ENCODE measurements around the gene GABBR2.
A peak's percentile ranks its signal among the peaks of the same experiment; 100 is the strongest.

Gene GABBR2

DNA sequence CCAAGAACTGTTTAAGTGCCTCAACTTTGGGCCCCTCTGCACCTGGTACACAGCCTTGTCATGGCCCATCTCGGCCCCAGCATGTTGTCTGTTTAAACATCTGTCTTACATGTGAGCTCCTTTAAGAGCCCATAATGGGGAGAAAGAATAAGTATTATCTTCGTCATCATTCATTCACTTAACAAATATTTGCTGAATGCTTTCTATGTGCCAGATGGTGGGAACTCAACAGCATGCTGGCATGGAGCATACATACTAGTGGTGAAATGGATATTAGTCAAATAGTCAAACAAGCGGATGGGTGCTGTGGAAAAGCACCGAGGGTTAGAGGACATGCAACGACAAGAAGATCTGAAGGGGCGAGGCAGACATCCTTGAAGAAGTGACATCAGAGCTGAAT lies 54.5 kb downstream of the GABBR2 start:
- Histone ChIP-seq H3K27me3 (ENCODE audit: insufficient read depth, poor library complexity, severe bottlenecking) (no peaks in the 10 kb centered on the region), H3K4me1 (ENCODE audit: insufficient read depth, poor library complexity, severe bottlenecking) (no peaks in the 10 kb centered on the region), H3K4me3 (ENCODE audit: severe bottlenecking) (no peak overlapping the region), H3K9me3 (ENCODE audit: severe bottlenecking) (no peaks in the 10 kb centered on the region), H3K27ac (ENCODE audit: poor library complexity, severe bottlenecking) (no peak overlapping the region), H3K36me3 (ENCODE audit: low read depth) (no peaks in the 10 kb centered on the region)
- DNase-seq (ENCODE audit: low spot score) (no peak), ATAC-seq (ENCODE audit: low read depth) (peak; percentile 61)
- TF ChIP-seq, protein P1, sequence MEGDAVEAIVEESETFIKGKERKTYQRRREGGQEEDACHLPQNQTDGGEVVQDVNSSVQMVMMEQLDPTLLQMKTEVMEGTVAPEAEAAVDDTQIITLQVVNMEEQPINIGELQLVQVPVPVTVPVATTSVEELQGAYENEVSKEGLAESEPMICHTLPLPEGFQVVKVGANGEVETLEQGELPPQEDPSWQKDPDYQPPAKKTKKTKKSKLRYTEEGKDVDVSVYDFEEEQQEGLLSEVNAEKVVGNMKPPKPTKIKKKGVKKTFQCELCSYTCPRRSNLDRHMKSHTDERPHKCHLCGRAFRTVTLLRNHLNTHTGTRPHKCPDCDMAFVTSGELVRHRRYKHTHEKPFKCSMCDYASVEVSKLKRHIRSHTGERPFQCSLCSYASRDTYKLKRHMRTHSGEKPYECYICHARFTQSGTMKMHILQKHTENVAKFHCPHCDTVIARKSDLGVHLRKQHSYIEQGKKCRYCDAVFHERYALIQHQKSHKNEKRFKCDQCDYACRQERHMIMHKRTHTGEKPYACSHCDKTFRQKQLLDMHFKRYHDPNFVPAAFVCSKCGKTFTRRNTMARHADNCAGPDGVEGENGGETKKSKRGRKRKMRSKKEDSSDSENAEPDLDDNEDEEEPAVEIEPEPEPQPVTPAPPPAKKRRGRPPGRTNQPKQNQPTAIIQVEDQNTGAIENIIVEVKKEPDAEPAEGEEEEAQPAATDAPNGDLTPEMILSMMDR (IDR thresholded peaks at IDR 0.05; ENCODE audit: poor library complexity, severe bottlenecking) = no peak

DNA sequence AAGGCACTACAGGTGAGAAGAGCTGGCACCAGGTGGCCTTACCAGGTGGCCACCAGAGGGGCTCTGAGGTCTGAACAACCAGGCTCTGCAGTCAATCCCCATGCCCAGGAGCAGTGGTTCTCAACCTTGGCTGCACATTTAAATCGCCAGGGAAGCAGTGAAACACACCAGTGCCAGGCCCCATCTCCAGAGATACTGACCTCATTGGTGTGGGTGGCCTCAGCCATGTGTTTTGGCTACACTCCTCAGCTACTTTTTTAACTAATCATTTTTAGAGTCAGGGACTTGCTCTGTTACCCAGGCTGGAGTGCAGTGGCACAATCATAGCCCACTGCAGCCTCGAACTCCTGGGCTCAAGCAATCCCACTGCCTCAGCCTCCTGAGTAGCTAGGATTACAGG lies 56.0 kb downstream of the GABBR2 start:
- no peak for ATAC-seq (ENCODE audit: low read depth)
- no peak for DNase-seq (ENCODE audit: low spot score)

DNA sequence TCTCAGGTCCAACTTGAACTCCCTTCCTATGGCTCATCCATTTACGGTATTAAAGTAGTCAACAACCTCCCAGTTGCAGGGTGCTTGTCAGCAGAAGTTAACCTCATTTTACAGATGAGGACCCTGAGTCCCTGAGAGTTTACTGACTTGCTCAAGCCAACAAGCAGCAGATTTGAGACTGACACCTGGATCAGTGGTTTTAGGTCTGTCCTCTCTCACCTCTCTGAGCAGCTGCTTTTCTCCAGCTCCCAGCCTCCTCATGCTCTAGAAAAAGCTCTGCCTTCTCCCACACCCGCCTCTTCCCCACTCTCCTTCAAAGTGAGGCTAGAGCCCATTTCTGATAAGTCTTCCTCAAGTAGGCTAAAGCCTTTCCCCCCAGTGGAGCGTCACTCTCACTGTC lies 56.4 kb downstream of the GABBR2 start:
- DNase-seq (ENCODE audit: low spot score) (no peak), ATAC-seq (ENCODE audit: low read depth) (no peak)
- Histone ChIP-seq H3K27me3 (ENCODE audit: insufficient read depth, poor library complexity, severe bottlenecking) (no peaks in the 10 kb centered on the region), H3K27ac (ENCODE audit: poor library complexity, severe bottlenecking) (no peak overlapping the region), H3K9me3 (ENCODE audit: severe bottlenecking) (no peaks in the 10 kb centered on the region), H3K4me1 (ENCODE audit: insufficient read depth, poor library complexity, severe bottlenecking) (no peaks in the 10 kb centered on the region), H3K36me3 (ENCODE audit: low read depth) (no peaks in the 10 kb centered on the region), H3K4me3 (ENCODE audit: severe bottlenecking) (no peak overlapping the region)
- TF ChIP-seq, protein P1 (IDR thresholded peaks at IDR 0.05; ENCODE audit: poor library complexity, severe bottlenecking) = no peak

More for the DNA sequence above, 56.0 kb downstream of the GABBR2 start:
- Histone ChIP-seq H3K4me3 (ENCODE audit: severe bottlenecking) (no peak overlapping the region), H3K36me3 (ENCODE audit: low read depth) (no peaks in the 10 kb centered on the region), H3K27me3 (ENCODE audit: insufficient read depth, poor library complexity, severe bottlenecking) (no peaks in the 10 kb centered on the region), H3K9me3 (ENCODE audit: severe bottlenecking) (no peaks in the 10 kb centered on the region), H3K4me1 (ENCODE audit: insufficient read depth, poor library complexity, severe bottlenecking) (no peaks in the 10 kb centered on the region), H3K27ac (ENCODE audit: poor library complexity, severe bottlenecking) (no peak overlapping the region)
- TF ChIP-seq, protein P1 (IDR thresholded peaks at IDR 0.05; ENCODE audit: poor library complexity, severe bottlenecking) = no peak

DNA sequence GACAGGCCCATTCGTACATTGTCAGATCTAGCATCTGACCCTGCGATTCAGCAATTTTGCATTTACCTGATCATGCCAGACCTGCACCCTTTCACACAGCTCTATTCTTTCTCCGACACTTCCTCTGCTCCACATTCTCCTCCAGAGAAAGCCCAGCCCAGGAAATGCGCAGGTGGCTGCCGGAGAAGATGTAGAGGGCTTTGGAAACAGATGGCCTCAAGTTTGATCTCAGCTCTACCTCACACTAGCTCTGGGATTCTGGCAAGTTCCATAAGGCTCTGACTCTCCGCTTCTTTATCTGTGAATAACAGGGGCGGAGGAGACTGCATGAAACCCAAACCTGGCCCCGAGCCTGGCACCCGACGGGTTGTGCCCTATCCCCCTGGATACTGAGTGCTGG lies 61.5 kb downstream of the GABBR2 start:
- ATAC-seq (ENCODE audit: low read depth) = no peak
- no peak for DNase-seq (ENCODE audit: low spot score)
- Histone ChIP-seq H3K4me3 (ENCODE audit: severe bottlenecking) (no peak overlapping the region), H3K27ac (ENCODE audit: poor library complexity, severe bottlenecking) (no peak overlapping the region), H3K27me3 (ENCODE audit: insufficient read depth, poor library complexity, severe bottlenecking) (no peaks in the 10 kb centered on the region), H3K4me1 (ENCODE audit: insufficient read depth, poor library complexity, severe bottlenecking) (no peaks in the 10 kb centered on the region), H3K9me3 (ENCODE audit: severe bottlenecking) (no peaks in the 10 kb centered on the region), H3K36me3 (ENCODE audit: low read depth) (no peaks in the 10 kb centered on the region)
- TF ChIP-seq, protein P1 (IDR thresholded peaks at IDR 0.05; ENCODE audit: poor library complexity, severe bottlenecking) = no peak

DNA sequence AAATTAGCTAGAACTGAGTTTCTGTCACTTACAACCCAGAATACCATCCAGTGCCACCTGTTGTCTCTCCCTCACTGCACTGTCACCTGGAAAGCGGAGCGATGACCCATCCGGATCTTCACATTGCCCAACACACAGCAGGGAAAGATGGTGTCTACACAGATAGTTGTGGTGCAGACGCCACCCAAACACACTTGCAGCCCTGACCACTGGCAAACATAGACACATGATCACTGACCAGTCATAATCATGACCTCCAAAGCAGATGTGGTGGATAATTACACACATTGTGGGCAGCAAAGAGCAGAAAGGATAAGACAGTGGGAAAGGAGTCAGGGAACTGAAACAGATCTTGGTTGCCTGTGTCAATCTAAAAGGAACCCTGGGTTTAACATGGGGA lies 64.7 kb downstream of the GABBR2 start:
- Histone ChIP-seq H3K27me3 (ENCODE audit: insufficient read depth, poor library complexity, severe bottlenecking) (no peaks in the 10 kb centered on the region), H3K27ac (ENCODE audit: poor library complexity, severe bottlenecking) (no peak overlapping the region), H3K9me3 (ENCODE audit: severe bottlenecking) (no peaks in the 10 kb centered on the region), H3K4me1 (ENCODE audit: insufficient read depth, poor library complexity, severe bottlenecking) (no peaks in the 10 kb centered on the region), H3K4me3 (ENCODE audit: severe bottlenecking) (no peak overlapping the region), H3K36me3 (ENCODE audit: low read depth) (no peaks in the 10 kb centered on the region)
- TF ChIP-seq, protein P1 (IDR thresholded peaks at IDR 0.05; ENCODE audit: poor library complexity, severe bottlenecking) = no peak
- ATAC-seq (ENCODE audit: low read depth) (no peak), DNase-seq (ENCODE audit: low spot score) (no peak)
